T-helper 2 cell treated with Interferon-gamma antibody and Interleukin-4, amounts not matched to agents 5 μg/mL and 100 μg/mL, for 36 hours (primary cell): Measurements from ENCODE around the gene PAK2.
A peak's percentile ranks its signal among the peaks of the same experiment; 100 is the strongest.

Experiments
- DNase-seq: peaks from one replicate; pipeline ENCODE4 v3.0.0; 2021; ENCODE audit warnings: low spot score
- H3K27ac Mint-ChIP-seq: one replicate; pipeline ENCODE4 v1.8.0; 2021; ENCODE audit warnings: mild to moderate bottlenecking, mixed read lengths
- H3K27me3 Mint-ChIP-seq: one replicate; pipeline ENCODE4 v1.8.0; 2021; ENCODE audit warnings: low read depth, mixed read lengths
- H3K36me3 Mint-ChIP-seq: one replicate; pipeline ENCODE4 v1.8.0; 2021; ENCODE audit warnings: low read depth, mixed read lengths
- H3K4me1 Mint-ChIP-seq: one replicate; pipeline ENCODE4 v1.8.0; 2021; ENCODE audit warnings: low read depth, mixed read lengths
- H3K4me3 Mint-ChIP-seq: one replicate; pipeline ENCODE4 v1.8.0; 2022; ENCODE audit warnings: mild to moderate bottlenecking, moderate library complexity, mixed read lengths
- H3K9me3 Mint-ChIP-seq: one replicate; pipeline ENCODE4 v1.8.0; 2021; ENCODE audit warnings: mixed read lengths

Gene PAK2

DNA sequence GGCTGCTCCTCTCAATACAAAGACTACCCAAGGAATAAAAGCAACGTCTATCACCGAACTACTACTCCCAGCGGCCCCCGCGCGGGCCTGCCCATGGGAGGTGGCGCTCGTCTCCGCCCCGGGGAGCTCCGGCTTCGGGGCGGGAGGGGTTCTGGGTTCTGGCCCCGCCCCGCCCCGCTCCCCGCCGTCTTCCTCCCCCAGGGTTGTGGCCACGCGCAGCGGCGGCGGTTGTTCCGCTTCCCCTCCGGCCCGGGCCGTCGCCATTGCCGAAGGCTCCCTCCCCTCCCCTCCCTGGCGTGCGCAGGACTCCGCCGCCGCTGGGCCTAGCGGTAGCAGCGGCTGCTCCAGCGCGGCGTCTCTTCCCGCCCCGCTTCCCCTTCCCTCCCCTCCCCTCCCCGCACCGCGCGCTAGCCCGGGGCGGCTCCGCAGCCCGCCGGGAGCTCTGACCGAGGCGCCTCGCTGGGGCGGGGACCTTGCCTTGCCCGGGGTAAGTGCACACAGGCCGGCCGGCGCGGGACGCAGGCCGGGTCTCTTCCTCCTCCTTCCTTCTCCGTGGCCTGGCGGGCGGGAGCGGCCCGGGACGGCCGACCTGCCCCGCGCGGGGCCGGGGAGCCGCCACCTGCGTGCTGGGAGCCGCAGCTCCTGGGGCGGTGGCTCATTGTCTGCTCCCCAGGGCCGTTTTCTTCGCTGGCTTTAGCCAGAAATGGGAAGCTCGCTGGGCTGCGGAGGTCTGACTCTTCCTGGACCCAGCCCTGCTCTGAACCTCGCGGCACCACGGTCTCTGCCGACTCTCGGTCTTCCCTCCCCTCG lies at the start of gene PAK2:
Gene PAK2, plus strand, starts transcription at position 187 of the 810 bp plus-strand sequence. CDS start 42,790 bp downstream, outside the sequence.
- no peaks in the 10 kb centered on the region for H3K27me3 Mint-ChIP-seq
- peaks cover 35% of the 10 kb centered on the region for H3K36me3 Mint-ChIP-seq
- peak within 1 kb of the TSS; percentile 99 for H3K27ac Mint-ChIP-seq
- DNase-seq, result peak; percentile 90
- peaks cover 24% of the 10 kb centered on the region for H3K4me1 Mint-ChIP-seq
- H3K4me3 Mint-ChIP-seq, result peak within 1 kb of the TSS; percentile 99
- peaks cover 6% of the 10 kb centered on the region for H3K9me3 Mint-ChIP-seq

DNA sequence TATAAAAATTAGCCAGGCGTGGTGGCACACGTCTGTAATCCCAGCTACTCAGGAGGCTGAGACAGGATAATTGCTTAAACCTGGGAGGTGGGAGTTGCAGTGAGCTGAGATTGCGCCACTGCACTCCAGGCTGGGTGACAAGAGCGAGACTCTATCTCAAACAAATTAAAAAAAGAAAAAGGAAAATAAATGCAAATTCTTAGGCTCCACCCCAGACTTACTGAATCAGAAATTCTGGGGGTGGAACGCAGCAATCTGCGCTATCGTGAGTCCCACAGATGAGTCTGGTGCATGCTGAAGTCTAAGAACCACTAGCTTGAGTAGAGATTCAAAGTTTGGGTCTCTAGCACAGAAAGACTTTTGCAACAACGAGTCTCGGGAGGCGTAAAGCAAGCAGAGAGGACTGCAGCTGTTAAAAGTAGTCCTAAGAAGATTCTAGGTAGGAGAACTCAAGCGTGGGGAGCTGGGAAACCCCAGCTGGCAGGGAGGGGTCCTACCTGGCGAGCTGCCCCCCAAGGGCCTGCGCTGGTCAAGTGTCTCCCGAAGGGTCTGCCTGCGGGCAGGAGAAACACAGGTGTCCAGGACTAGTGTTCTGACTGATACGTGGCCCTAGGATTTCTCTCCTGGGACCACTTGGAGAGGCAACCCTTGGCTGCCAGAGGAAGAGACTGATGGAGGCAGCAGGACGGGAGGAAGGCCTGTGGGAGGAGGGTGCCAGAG lies 49.6 kb upstream of the PAK2 start:
- Mint-ChIP-seq H3K27ac (no peak overlapping the region), H3K36me3 (no peaks in the 10 kb centered on the region)

DNA sequence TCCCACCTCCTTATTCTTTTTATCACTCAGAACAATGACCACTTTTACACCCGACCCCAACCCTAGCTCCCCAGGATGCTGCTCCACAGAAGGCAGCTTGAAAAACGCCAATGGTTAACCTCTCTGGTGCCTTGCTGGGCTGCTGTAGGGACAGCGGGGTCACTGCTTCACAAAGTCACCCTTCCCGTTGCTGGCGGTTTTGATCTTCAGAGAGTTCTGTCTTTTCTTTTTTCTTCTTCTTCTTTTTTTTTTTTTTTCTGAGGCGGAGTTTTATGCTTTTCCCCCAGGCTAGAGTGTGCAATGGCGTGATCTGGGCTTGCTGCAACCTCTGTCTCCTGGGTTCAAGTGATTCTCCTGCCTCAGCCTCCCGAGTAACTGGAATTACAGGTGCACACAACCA lies 48.3 kb upstream of the PAK2 start:
- no peak for DNase-seq
- no peaks in the 10 kb centered on the region for H3K27me3 Mint-ChIP-seq
- no peaks in the 10 kb centered on the region for H3K36me3 Mint-ChIP-seq
- H3K9me3 Mint-ChIP-seq, result no peaks in the 10 kb centered on the region
- H3K27ac Mint-ChIP-seq, result no peak overlapping the region
- peaks cover 19% of the 10 kb centered on the region for H3K4me1 Mint-ChIP-seq
- H3K4me3 Mint-ChIP-seq, result no peak overlapping the region

More for the DNA sequence above, 49.6 kb upstream of the PAK2 start:
- no peaks in the 10 kb centered on the region for H3K27me3 Mint-ChIP-seq
- H3K4me3 Mint-ChIP-seq, result no peak overlapping the region
- peaks cover 22% of the 10 kb centered on the region for H3K4me1 Mint-ChIP-seq
- no peaks in the 10 kb centered on the region for H3K9me3 Mint-ChIP-seq
- no peak for DNase-seq

DNA sequence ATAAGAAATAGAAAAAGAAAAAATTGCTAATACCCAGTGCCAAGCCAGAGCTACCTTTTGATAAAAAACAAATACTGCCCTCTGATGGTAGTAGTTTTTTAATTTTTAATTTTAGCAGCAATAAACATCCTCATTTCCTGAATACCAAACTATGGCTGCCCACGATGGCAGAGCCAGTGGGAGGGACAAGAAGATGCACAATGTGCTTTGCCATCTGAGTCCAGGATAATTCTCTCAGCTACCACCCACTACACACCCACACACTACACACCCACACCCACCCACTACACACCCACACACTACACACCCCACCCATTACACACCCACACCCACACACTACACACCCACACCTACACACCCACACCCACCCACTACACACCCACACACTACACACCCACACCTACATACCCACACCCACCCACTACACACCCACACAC lies 45.4 kb upstream of the PAK2 start:
- Mint-ChIP-seq H3K27me3 (no peaks in the 10 kb centered on the region), H3K4me3 (no peak overlapping the region), H3K9me3 (no peaks in the 10 kb centered on the region), H3K36me3 (no peaks in the 10 kb centered on the region), H3K4me1 (peaks cover 10% of the 10 kb centered on the region), H3K27ac (peak overlapping the region; percentile 78)
- peak; percentile 14 for DNase-seq

DNA sequence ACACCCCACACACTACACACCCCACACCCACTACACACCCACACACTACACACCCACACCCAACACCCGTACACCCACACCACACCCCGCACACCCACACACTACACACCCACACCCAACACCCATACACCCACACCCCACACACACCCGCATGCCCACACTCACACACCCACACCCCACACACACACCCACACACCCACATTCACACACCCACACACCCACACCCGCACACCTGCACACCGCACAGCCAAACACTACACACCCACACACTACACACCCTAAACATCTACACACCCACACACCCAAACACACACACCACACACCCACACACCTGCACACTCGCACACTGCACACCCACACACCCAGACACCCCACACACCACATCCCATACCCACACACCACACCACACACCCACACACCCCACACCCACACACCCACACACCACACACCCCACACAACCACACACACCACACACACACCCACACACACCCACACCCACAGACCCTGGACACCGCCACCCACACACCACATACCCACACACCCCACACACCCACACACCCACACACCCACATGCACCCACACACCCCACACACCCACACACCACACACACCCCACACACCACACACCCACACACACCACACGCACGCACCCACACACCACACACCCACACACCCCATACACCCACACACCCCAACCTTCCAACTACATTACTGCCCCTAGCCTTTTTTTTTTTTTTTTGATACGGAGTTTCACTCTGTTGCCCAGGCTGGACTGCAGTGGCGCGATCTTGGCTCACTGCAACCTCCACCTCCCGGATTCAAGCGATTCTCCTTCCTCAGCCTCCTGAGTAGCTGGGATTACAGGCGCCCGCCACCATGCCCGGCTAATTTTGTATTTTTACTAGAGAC lies 44.5 kb upstream of the PAK2 start:
- Mint-ChIP-seq H3K4me1 (peaks cover 10% of the 10 kb centered on the region), H3K9me3 (no peaks in the 10 kb centered on the region), H3K4me3 (no peak overlapping the region), H3K27ac (peak overlapping the region; percentile 71), H3K27me3 (no peaks in the 10 kb centered on the region), H3K36me3 (no peaks in the 10 kb centered on the region)
- peak; percentile 28 for DNase-seq

DNA sequence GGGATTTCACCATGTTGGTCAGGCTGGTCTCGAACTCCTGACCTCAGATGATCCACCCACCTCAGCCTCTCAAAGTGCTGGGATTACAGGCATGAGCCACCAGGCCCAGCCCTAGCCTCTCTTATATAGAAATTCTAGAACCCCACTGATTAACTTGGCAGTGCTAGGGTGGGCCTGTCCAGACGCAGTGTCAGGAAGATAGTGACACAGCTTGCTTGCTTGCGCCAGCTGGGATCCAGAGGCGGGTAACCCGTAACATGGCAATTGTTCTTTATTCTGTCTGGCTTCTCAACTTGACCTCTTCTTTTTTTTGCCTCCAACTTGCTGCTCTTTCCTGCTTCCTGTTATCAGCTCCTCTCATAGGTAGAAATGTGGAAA lies 43.8 kb upstream of the PAK2 start:
- H3K36me3 Mint-ChIP-seq, result no peaks in the 10 kb centered on the region
- no peak for DNase-seq
- peak overlapping the region; percentile 71 for H3K27ac Mint-ChIP-seq
- H3K4me1 Mint-ChIP-seq, result peaks cover 10% of the 10 kb centered on the region
- H3K4me3 Mint-ChIP-seq, result no peak overlapping the region
- no peaks in the 10 kb centered on the region for H3K27me3 Mint-ChIP-seq
- H3K9me3 Mint-ChIP-seq, result no peaks in the 10 kb centered on the region

DNA sequence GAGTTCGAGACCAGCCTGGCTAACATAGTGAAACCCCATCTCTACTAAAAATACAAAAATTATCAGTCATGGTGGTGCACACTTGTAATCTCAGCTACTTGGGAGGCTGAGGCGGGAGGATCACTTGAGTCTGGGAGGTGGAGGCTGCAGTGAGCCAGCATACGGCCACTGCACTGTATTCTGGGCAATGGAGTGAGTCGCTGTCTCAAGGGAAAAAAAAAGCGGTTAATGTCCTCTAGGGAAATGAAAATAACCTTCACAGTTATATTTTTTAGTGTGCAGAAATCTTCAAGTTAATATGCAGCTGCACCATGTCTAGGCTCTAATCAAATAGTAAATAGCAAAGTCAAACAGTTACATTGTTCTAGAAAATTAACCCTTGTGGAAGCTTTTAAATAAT lies 42.4 kb upstream of the PAK2 start:
- no peak overlapping the region for H3K4me3 Mint-ChIP-seq
- H3K4me1 Mint-ChIP-seq, result peaks cover 8% of the 10 kb centered on the region
- no peak for DNase-seq
- no peak overlapping the region for H3K27ac Mint-ChIP-seq
- H3K36me3 Mint-ChIP-seq, result no peaks in the 10 kb centered on the region
- H3K27me3 Mint-ChIP-seq, result no peaks in the 10 kb centered on the region
- H3K9me3 Mint-ChIP-seq, result no peaks in the 10 kb centered on the region

DNA sequence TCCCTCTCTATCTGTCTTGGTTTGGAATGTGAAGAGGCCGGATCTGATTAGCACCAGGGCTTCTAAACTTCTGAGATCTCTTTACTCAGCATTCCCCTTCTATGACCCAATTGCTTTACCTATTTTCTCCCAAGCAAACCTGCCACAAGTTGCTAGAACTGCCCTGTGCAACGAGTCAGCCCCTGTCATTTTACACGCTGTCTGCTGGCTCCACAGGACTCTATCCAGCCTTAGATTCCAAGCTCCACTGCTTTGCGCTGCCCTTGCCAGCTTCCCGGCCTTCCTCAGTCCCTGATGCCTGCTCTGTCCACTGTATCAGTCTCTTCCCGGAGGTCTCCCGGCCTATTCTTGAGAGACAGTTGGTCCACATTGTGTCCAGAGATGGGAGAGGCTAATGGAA lies 39.9 kb upstream of the PAK2 start:
- Mint-ChIP-seq H3K27me3 (no peaks in the 10 kb centered on the region), H3K4me1 (peaks cover 2% of the 10 kb centered on the region), H3K27ac (no peak overlapping the region), H3K9me3 (no peaks in the 10 kb centered on the region), H3K4me3 (no peak overlapping the region), H3K36me3 (no peaks in the 10 kb centered on the region)
- no peak for DNase-seq

DNA sequence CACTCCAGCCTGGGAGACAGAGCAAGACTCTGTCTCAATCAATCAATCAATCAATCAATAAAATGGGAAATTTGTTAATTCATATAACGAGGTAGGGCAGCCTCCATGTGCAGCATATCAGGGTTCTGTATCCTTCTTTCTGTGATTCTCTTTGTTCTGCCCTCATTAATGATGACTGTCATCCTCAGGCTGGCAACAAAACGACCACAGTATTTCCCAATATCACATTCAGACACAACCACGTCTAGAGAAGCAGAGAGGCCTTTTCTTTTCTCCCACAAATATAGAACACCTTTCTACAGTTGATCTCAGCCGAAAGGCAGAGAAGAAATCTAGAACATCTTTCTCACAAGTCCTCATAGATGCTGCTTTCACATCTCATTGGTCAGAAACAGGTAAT lies 38.9 kb upstream of the PAK2 start:
- no peaks in the 10 kb centered on the region for H3K36me3 Mint-ChIP-seq
- peaks cover 2% of the 10 kb centered on the region for H3K4me1 Mint-ChIP-seq
- no peak overlapping the region for H3K4me3 Mint-ChIP-seq

DNA sequence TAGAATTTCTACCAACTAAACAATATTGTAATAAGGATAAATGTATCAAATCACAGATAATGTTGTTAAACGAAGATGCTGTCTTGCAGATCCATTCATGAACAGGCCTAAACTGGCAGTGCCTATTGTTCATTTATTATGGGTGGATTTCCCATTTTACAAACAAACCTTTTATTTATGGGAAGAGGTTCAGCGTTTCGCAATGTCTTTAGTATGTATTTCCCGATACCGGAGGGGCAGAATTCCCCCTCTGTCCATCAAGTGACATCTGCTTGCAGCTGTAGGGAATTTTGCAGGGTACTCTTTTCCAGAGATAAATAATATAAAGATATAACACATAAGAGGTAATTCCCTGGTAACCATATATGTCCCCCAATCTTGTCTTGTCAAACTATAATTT lies 33.3 kb upstream of the PAK2 start:
- no peak for DNase-seq
- no peak overlapping the region for H3K4me3 Mint-ChIP-seq
- no peak overlapping the region for H3K27ac Mint-ChIP-seq
- H3K4me1 Mint-ChIP-seq, result peaks cover 16% of the 10 kb centered on the region
- no peaks in the 10 kb centered on the region for H3K27me3 Mint-ChIP-seq
- H3K9me3 Mint-ChIP-seq, result no peaks in the 10 kb centered on the region
- peaks cover 4% of the 10 kb centered on the region for H3K36me3 Mint-ChIP-seq

More for the DNA sequence above, 38.9 kb upstream of the PAK2 start:
- Mint-ChIP-seq H3K27me3 (no peaks in the 10 kb centered on the region), H3K27ac (no peak overlapping the region), H3K9me3 (no peaks in the 10 kb centered on the region)
- no peak for DNase-seq

DNA sequence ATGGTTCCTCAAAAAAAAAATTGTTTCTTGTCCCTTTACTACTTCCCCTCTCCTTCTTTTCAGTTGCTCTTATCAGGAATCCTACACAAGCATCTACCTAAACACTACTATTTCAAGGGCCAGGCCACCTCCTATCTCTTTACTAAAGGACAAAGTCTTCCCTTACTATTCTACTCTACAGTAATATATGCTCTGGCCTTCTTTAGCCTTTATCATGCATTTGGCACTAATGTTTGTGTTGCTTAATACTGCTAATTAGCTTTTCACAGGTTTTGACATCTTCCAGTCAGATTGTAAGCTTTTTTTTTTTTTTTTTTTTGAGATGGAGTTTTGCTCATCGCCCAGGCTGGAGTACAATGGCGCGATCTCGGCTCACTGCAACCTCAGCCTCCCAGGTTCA lies 32.9 kb upstream of the PAK2 start:
- no peak overlapping the region for H3K27ac Mint-ChIP-seq
- peaks cover 4% of the 10 kb centered on the region for H3K36me3 Mint-ChIP-seq
- H3K4me3 Mint-ChIP-seq, result no peak overlapping the region
- H3K27me3 Mint-ChIP-seq, result no peaks in the 10 kb centered on the region
- no peaks in the 10 kb centered on the region for H3K9me3 Mint-ChIP-seq
- DNase-seq, result no peak
- H3K4me1 Mint-ChIP-seq, result peaks cover 20% of the 10 kb centered on the region

DNA sequence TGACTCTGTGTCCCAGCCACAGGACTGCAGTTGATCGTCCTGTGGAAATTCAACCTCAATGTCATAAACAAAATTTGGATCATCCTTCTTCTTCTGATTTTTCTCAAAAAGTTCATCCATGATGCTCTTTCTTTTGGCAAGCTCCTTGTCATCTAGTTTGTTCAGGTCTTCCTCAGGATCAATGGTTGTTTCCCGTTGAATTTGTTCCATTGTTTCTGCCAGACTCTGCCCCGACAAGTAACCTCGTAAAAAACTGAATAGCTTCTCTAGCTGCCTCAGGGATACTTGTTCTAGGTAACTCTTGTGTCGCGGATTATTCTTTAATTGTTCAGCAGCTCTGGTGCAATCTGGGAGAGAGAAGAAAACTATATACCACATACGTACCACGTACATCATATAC lies 32.1 kb upstream of the PAK2 start:
- Mint-ChIP-seq H3K36me3 (peaks cover 4% of the 10 kb centered on the region), H3K27ac (no peak overlapping the region), H3K4me3 (no peak overlapping the region), H3K4me1 (peaks cover 21% of the 10 kb centered on the region), H3K9me3 (no peaks in the 10 kb centered on the region), H3K27me3 (no peaks in the 10 kb centered on the region)
- DNase-seq, result no peak

DNA sequence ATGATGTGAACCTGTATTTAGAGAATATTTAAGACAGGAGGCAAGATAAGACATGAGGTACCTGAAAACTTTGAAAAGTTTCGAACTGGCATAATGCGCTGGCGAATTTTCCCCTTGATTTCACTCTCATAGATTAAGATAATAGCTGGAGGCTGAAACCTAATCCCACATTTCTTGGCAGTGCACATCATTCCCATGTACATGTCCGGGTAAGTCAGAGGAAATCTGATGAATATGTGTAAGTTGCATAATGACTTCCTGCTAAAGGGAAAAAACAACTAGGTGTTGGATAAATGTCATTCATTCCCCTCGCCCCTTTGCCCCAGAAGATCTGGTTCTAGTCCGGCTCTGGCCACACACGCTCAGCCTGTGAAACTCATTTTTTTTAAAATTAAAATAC lies 31.2 kb upstream of the PAK2 start:
- no peaks in the 10 kb centered on the region for H3K27me3 Mint-ChIP-seq
- peaks cover 7% of the 10 kb centered on the region for H3K36me3 Mint-ChIP-seq
- H3K9me3 Mint-ChIP-seq, result no peaks in the 10 kb centered on the region
- H3K4me1 Mint-ChIP-seq, result peaks cover 25% of the 10 kb centered on the region
- no peak overlapping the region for H3K27ac Mint-ChIP-seq
- DNase-seq, result no peak
- no peak overlapping the region for H3K4me3 Mint-ChIP-seq
